BE2C (cell line): ENCODE data around the gene ADGB.

ENCODE experiments used
- DNase-seq: peaks from one replicate; pipeline ENCODE4 v3.0.0-alpha.2; 2020
- H3K27me3 ChIP-seq: fragments of 250-450 bp; sonication (Bioruptor Pico); 2 replicates; pipeline ENCODE4 v1.5.1; 2020; ENCODE audit warnings: mild to moderate bottlenecking
- H3K36me3 ChIP-seq: fragments of 250-450 bp; sonication (Bioruptor Pico); 2 replicates; pipeline ENCODE4 v1.5.1; 2020; ENCODE audit warnings: mild to moderate bottlenecking
- H3K4me1 ChIP-seq: fragments of 250-450 bp; sonication (Bioruptor Pico); 2 replicates; pipeline ENCODE4 v1.5.1; 2020
- H3K4me3 ChIP-seq: 2 replicates; pipeline ENCODE4 v1.5.1; 2011; ENCODE audit warnings: low read depth, low read length
- H3K9me3 ChIP-seq: fragments of 250-450 bp; sonication (Bioruptor Pico); 2 replicates; pipeline ENCODE4 v1.5.1; 2020
- CTCF ChIP-seq: IDR thresholded peaks from 2 replicates; pipeline ENCODE4 v1.5.1; 2012; ENCODE audit warnings: mild to moderate bottlenecking, low read depth, low read length

The ADGB gene

GRCh38 chr6:146590492-146590891 is 8.3 kb upstream of the ADGB start:
- DNase-seq: no peak

GRCh38 chr6:146592451-146592850 is 6.3 kb upstream of the ADGB start:
- TF ChIP-seq CTCF: no peak
- Histone ChIP-seq H3K4me1 (no peaks in the 10 kb centered on the region), H3K36me3 (no peaks in the 10 kb centered on the region), H3K4me3 (no peak overlapping the region), H3K27me3 (peaks cover 14% of the 10 kb centered on the region), H3K9me3 (no peaks in the 10 kb centered on the region)
- no peak for DNase-seq

More at GRCh38 chr6:146590492-146590891, 8.3 kb upstream of the ADGB start:
- Histone ChIP-seq H3K4me3 (no peak overlapping the region), H3K36me3 (no peaks in the 10 kb centered on the region), H3K27me3 (peaks cover 10% of the 10 kb centered on the region), H3K9me3 (no peaks in the 10 kb centered on the region), H3K4me1 (no peaks in the 10 kb centered on the region)
- TF ChIP-seq CTCF: no peak

- no peaks in the 10 kb centered on the region for H3K9me3 ChIP-seq
- H3K4me3 ChIP-seq: no peak overlapping the region
- H3K36me3 ChIP-seq: no peaks in the 10 kb centered on the region
- peaks cover 14% of the 10 kb centered on the region for H3K27me3 ChIP-seq
- no peak for DNase-seq
- TF ChIP-seq CTCF: no peak
- H3K4me1 ChIP-seq: no peaks in the 10 kb centered on the region
These were observed 4.8 kb upstream of the ADGB start for GRCh38 chr6:146593986-146594385.

- no peak for TF ChIP-seq CTCF
- Histone ChIP-seq H3K36me3 (no peaks in the 10 kb centered on the region), H3K4me1 (no peaks in the 10 kb centered on the region), H3K9me3 (no peaks in the 10 kb centered on the region), H3K27me3 (peaks cover 14% of the 10 kb centered on the region), H3K4me3 (no peak overlapping the region)
- no peak for DNase-seq
These were observed 4.3 kb upstream of the ADGB start for GRCh38 chr6:146594495-146594894.

- no peak overlapping the region for H3K4me3 ChIP-seq
- no peak for TF ChIP-seq CTCF
- no peaks in the 10 kb centered on the region for H3K9me3 ChIP-seq
- H3K4me1 ChIP-seq: no peaks in the 10 kb centered on the region
- H3K27me3 ChIP-seq: peaks cover 14% of the 10 kb centered on the region
- DNase-seq: no peak
- H3K36me3 ChIP-seq: no peaks in the 10 kb centered on the region
These were observed 2.6 kb upstream of the ADGB start for GRCh38 chr6:146595972-146596731.

- H3K27me3 ChIP-seq: peaks cover 5% of the 10 kb centered on the region; the same call in 1 of the 2 replicates
- H3K4me1 ChIP-seq: no peaks in the 10 kb centered on the region
- H3K36me3 ChIP-seq: no peaks in the 10 kb centered on the region
- no peak overlapping the region for H3K4me3 ChIP-seq
- no peaks in the 10 kb centered on the region for H3K9me3 ChIP-seq
- DNase-seq: no peak
- TF ChIP-seq CTCF: no peak
These were observed 2.6 kb downstream of the ADGB start for GRCh38 chr6:146601352-146601751.
